HepG2 (cell line): Measurements from ENCODE around the gene NEK7.

Experiments used
- FOXJ3 ChIP-seq: sonication (generic); formaldehyde crosslinking; IDR thresholded peaks from 2 replicates; pipeline ENCODE4 v1.4.0; 2020; ENCODE audit warnings: missing genetic modification reagents, mild to moderate bottlenecking, borderline replicate concordance
- JUNB ChIP-seq: sonication (generic); formaldehyde crosslinking; IDR thresholded peaks from 2 replicates; pipeline ENCODE4 v1.8.0; 2022; ENCODE audit warnings: missing genetic modification reagents, mild to moderate bottlenecking, borderline replicate concordance
- POLR2A ChIP-seq, 2 experiments: IDR thresholded peaks; 2 replicates each; pipeline ENCODE4 v1.6.1; 2011; ENCODE audit warnings: low read depth in 2 of 2, low read length in 2 of 2, mild to moderate bottlenecking in 1 of 2, moderate library complexity in 1 of 2; ENCODE audit not compliant: insufficient read depth in 1 of 2
- ZBTB40 ChIP-seq, 2 experiments: fragments of 450-650 bp in 1 of 2; sonication (generic) in 1 of 2; formaldehyde crosslinking in 1 of 2; IDR thresholded peaks; 2 replicates each; pipeline versions ENCODE4 v1.6.1 to v1.8.0; 2016 to 2022; ENCODE audit warnings: antibody characterized with exemption in 1 of 2, mild to moderate bottlenecking in 1 of 2, missing genetic modification reagents in 1 of 2
- ZNF644 ChIP-seq: IDR thresholded peaks from 2 replicates; pipeline ENCODE4 v1.6.1; 2016; ENCODE audit warnings: low read depth
- ZXDC ChIP-seq: sonication (generic); formaldehyde crosslinking; IDR thresholded peaks from 2 replicates; pipeline ENCODE4 v1.5.0; 2020; ENCODE audit warnings: mild to moderate bottlenecking, missing genetic modification reagents

GRCh38 chr1:198363625-198364151, 206.9 kb downstream of the NEK7 start:
- no peak for TF ChIP-seq FOXJ3 (CRISPR knock-in tag)
- no peak for TF ChIP-seq ZNF644 (CRISPR knock-in tag)
- no peak for TF ChIP-seq ZXDC (CRISPR knock-in tag)
- no peak for TF ChIP-seq POLR2A (IDR thresholded peaks at IDR 0.05; ENCODE audit: insufficient read depth in 1 of 2, low read depth in 2 of 2, low read length in 2 of 2)
- TF ChIP-seq ZBTB40 (IDR thresholded peaks at IDR 0.05) = no peak
- no peak for TF ChIP-seq ZBTB40 (CRISPR knock-in tag; IDR thresholded peaks at IDR 0.05)
- TF ChIP-seq JUNB (CRISPR knock-in tag) = no peak
